Measurements from ENCODE around the gene CENPT. TPM values are rescaled to one million over a fixed set of nuclear protein-coding genes. Genes with fewer than 3 reads are reported as not detected.

CENPT gene
- total and polyA plus RNA-seq, 2 of the 13 experiments (the other 11 are each of a cell fraction or from before 2014, with no cell fraction given) = 40.9 to 43.3 TPM

DNA sequence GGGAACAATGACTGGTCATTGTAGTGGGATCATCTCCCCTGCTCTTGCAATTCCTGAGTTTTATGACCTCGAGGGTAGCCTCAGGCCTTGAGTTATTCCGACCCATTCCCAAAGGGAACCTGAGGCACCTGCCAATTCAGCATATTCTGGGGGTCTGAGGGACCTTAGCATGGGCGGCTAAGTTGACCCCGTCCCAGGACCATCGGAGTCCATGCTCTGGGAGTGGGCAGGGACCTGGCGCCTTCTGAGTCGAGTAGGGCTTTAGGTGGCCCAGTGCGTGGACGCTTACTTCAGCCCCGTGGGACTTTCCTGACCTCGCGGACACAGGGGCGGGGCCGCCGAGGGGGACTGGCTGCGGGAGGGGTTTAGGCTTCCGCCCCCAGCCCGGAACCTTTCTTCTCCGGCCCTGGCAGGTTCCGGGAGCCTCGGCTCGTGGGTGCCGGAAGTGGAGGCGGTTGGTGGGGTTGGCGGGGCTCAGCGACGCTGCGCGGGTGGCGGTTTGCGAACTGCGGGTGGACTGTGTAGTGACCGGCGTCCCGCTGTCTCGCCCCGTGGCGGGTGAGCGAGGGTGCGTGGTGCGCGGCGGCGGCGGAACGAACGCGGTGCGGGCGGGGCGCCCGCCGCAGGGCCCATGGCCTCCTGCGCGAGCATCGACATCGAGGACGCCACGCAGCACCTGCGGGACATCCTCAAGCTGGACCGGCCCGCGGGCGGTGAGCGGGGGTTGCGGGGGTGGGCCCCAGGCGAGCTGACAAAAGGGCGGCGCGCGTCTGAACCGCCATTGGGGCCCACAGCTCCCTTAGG, 25.3 kb upstream of the CENPT start, which contains the start of gene EDC4 (continued):
- peak; percentile 34; the same call in 1 of the 2 replicates for TF ChIP-seq CREB1 (IDR thresholded peaks at IDR 0.05)
- TF ChIP-seq CREB1 (CRISPR knock-in tag; IDR thresholded peaks at IDR 0.05) = no peak
- TF ChIP-seq ZFP1 (CRISPR knock-in tag; IDR thresholded peaks at IDR 0.05) = peak; percentile 86; the same call in 1 of the 2 replicates
- TF ChIP-seq, protein P1, sequence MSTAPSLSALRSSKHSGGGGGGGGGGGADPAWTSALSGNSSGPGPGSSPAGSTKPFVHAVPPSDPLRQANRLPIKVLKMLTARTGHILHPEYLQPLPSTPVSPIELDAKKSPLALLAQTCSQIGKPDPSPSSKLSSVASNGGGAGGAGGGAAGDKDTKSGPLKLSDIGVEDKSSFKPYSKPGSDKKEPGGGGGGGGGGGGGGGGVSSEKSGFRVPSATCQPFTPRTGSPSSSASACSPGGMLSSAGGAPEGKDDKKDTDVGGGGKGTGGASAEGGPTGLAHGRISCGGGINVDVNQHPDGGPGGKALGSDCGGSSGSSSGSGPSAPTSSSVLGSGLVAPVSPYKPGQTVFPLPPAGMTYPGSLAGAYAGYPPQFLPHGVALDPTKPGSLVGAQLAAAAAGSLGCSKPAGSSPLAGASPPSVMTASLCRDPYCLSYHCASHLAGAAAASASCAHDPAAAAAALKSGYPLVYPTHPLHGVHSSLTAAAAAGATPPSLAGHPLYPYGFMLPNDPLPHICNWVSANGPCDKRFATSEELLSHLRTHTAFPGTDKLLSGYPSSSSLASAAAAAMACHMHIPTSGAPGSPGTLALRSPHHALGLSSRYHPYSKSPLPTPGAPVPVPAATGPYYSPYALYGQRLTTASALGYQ (CRISPR knock-in tag; IDR thresholded peaks at IDR 0.05) = peak; percentile 61
- no peak for TF ChIP-seq ISX (CRISPR knock-in tag; conservative IDR thresholded peaks at IDR 0.05)
- TF ChIP-seq KLF16 (CRISPR knock-in tag; IDR thresholded peaks at IDR 0.05) = peak; percentile 88 to 98
- no peak; the same call in 1 of the 2 replicates for TF ChIP-seq RFX3 (CRISPR knock-in tag; IDR thresholded peaks at IDR 0.05)
- TF ChIP-seq CREM (IDR thresholded peaks at IDR 0.05) = peak; percentile 49; the same call in 1 of the 2 replicates
- TF ChIP-seq CREM (CRISPR knock-in tag; IDR thresholded peaks at IDR 0.05) = peak; percentile 48; the same call in 1 of the 2 replicates
- TF ChIP-seq, protein P2, sequence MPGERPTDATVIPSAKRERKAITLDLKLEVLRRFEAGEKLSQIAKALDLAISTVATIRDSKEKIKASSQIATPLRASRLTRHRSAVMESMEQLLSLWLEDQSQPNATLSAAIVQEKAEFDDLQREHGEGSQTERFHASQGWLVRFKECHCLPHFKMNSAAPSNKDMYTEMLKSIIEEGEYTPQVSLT (CRISPR knock-in tag; IDR thresholded peaks at IDR 0.05; ENCODE audit: borderline replicate concordance, low read depth) = no peak
- TF ChIP-seq ZNF781 (CRISPR knock-in tag; IDR thresholded peaks at IDR 0.05; ENCODE audit: borderline replicate concordance, not compliant biosample characterization) = peak; percentile 45
- no peak for TF ChIP-seq IKZF1 (IDR thresholded peaks at IDR 0.05)
- TF ChIP-seq ZNF124 (CRISPR knock-in tag; IDR thresholded peaks at IDR 0.05) = peak; percentile 70
- TF ChIP-seq, protein P3, sequence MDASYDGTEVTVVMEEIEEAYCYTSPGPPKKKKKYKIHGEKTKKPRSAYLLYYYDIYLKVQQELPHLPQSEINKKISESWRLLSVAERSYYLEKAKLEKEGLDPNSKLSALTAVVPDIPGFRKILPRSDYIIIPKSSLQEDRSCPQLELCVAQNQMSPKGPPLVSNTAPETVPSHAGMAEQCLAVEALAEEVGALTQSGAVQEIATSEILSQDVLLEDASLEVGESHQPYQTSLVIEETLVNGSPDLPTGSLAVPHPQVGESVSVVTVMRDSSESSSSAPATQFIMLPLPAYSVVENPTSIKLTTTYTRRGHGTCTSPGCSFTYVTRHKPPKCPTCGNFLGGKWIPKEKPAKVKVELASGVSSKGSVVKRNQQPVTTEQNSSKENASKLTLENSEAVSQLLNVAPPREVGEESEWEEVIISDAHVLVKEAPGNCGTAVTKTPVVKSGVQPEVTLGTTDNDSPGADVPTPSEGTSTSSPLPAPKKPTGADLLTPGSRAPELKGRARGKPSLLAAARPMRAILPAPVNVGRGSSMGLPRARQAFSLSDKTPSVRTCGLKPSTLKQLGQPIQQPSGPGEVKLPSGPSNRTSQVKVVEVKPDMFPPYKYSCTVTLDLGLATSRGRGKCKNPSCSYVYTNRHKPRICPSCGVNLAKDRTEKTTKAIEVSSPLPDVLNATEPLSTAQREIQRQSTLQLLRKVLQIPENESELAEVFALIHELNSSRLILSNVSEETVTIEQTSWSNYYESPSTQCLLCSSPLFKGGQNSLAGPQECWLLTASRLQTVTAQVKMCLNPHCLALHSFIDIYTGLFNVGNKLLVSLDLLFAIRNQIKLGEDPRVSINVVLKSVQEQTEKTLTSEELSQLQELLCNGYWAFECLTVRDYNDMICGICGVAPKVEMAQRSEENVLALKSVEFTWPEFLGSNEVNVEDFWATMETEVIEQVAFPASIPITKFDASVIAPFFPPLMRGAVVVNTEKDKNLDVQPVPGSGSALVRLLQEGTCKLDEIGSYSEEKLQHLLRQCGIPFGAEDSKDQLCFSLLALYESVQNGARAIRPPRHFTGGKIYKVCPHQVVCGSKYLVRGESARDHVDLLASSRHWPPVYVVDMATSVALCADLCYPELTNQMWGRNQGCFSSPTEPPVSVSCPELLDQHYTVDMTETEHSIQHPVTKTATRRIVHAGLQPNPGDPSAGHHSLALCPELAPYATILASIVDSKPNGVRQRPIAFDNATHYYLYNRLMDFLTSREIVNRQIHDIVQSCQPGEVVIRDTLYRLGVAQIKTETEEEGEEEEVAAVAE (CRISPR knock-in tag; IDR thresholded peaks at IDR 0.05; ENCODE audit: borderline replicate concordance) = peak; percentile 73; the same call in 1 of the 2 replicates
- TF ChIP-seq SETDB1 (CRISPR knock-in tag; IDR thresholded peaks at IDR 0.05; ENCODE audit: borderline replicate concordance) = no peak
- TF ChIP-seq, protein P4, sequence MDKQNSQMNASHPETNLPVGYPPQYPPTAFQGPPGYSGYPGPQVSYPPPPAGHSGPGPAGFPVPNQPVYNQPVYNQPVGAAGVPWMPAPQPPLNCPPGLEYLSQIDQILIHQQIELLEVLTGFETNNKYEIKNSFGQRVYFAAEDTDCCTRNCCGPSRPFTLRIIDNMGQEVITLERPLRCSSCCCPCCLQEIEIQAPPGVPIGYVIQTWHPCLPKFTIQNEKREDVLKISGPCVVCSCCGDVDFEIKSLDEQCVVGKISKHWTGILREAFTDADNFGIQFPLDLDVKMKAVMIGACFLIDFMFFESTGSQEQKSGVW (CRISPR knock-in tag; IDR thresholded peaks at IDR 0.05; ENCODE audit: borderline replicate concordance) = no peak
- TF ChIP-seq PTBP1 (IDR thresholded peaks at IDR 0.05; ENCODE audit: low read depth, low read length, poor library complexity, severe bottlenecking) = peak; percentile 97
- TF ChIP-seq, protein P5, sequence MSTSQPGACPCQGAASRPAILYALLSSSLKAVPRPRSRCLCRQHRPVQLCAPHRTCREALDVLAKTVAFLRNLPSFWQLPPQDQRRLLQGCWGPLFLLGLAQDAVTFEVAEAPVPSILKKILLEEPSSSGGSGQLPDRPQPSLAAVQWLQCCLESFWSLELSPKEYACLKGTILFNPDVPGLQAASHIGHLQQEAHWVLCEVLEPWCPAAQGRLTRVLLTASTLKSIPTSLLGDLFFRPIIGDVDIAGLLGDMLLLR (CRISPR knock-in tag; IDR thresholded peaks at IDR 0.05) = no peak; the same call in 1 of the 2 replicates
- TF ChIP-seq HDAC6 (IDR thresholded peaks at IDR 0.05; ENCODE audit: low read depth, low read length) = no peak
- TF ChIP-seq FOSL2 (CRISPR knock-in tag; IDR thresholded peaks at IDR 0.05) = peak; percentile 65
